Right atrium auricular region (tissue), 2 donors: ENCODE results near the gene MLKL. TPM values are rescaled to one million over a fixed set of nuclear protein-coding genes. Genes with fewer than 3 reads are reported as not detected.

Experiments used
- DNase-seq: peaks from one replicate; pipeline ENCODE4 v3.0.0-alpha.2; 2019; ENCODE audit warnings: low spot score
- H3K27ac ChIP-seq, 2 donors: fragments of 200-600 bp; sonication (generic); 1 replicate in 1 of 2; 2 replicates in 1 of 2; pipeline ENCODE4 v1.5.1; 2016 to 2019
- H3K27me3 ChIP-seq, 2 donors: fragments of 200-600 bp; sonication (generic); one replicate each; pipeline versions ENCODE4 v1.5.1 to v1.6.0; 2017 to 2019
- H3K36me3 ChIP-seq: fragments of 200-600 bp; sonication (generic); one replicate; pipeline ENCODE4 v1.5.1; 2016
- H3K4me1 ChIP-seq, 2 donors: fragments of 200-600 bp; sonication (generic); one replicate each; pipeline versions ENCODE4 v1.5.1 to v1.6.0; 2017 to 2019
- H3K4me3 ChIP-seq, 2 donors: fragments of 200-600 bp; sonication (generic); 1 replicate in 1 of 2; 2 replicates in 1 of 2; pipeline ENCODE4 v1.5.1; 2017 to 2019; ENCODE audit warnings: mild to moderate bottlenecking in 1 of 2, moderate library complexity in 1 of 2
- H3K9me3 ChIP-seq, 2 donors: fragments of 200-600 bp; sonication (generic); one replicate each; pipeline ENCODE4 v1.5.1; 2019
- total RNA-seq, 2 donors: library from RNA; depleted of rRNA; stranded (reverse); fragments of >200 nt; gene quantifications; one replicate each; pipeline ENCODE4 v1.1.0, GENCODE V29; 2016
- TF ChIP-seq, protein P1 (sequence below), 2 donors: fragments of 200-600 bp; sonication (generic); IDR thresholded peaks; one replicate each; pipeline ENCODE4 v1.5.1; 2019; ENCODE audit warnings: antibody characterized with exemption in 2 of 2

Gene MLKL
- total RNA-seq = 1 to 10 TPM; 4.3 to 6.2 TPM

DNA sequence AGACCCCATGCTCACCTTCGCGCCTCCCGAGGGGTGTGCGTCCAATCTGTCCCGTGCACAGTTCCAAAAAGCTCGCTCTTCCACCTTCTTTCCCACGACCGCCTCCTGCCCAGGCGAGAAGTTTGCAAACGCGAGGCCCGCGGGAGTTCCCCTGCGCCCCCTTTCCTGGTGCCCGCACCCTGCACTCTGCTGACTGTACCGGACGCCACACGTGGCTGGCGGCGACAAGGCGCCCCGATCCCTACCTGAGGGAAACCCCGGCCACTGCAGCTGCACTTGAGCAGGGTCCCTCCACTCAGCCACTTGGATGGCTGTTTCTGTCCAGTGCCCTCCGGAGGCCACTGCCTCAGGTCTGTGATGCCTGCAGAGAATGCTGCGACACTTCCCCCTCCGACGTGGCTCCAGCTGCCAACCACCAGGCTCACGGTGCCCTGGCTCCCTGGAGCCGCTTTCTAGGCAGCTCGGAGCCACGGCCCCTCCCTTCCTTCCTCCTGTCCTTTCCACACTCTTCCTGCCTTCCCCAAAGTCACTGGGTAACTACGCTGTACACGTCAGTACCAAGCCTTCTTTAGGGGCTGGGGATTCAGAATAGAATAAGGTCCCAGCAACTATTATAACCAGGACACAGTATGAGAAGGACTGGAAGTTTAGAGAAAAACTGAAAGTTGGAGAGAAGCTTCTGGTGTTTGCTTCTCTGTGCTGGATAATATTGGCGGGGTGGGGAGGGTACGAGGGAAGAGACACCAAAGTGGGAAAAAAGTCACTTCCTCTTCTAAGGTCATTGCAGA is at the start of gene MLKL:
Gene MLKL (minus strand): TSS at position 425 of the 788 bp plus-strand sequence. CDS start 5,105 bp downstream, outside the sequence.
- peak within 1 kb of the TSS; percentile 59 to 74 for H3K4me3 ChIP-seq
- H3K9me3 ChIP-seq = no peaks in the 10 kb centered on the region
- H3K27me3 ChIP-seq = no peaks in the 10 kb centered on the region
- TF ChIP-seq, protein P1, sequence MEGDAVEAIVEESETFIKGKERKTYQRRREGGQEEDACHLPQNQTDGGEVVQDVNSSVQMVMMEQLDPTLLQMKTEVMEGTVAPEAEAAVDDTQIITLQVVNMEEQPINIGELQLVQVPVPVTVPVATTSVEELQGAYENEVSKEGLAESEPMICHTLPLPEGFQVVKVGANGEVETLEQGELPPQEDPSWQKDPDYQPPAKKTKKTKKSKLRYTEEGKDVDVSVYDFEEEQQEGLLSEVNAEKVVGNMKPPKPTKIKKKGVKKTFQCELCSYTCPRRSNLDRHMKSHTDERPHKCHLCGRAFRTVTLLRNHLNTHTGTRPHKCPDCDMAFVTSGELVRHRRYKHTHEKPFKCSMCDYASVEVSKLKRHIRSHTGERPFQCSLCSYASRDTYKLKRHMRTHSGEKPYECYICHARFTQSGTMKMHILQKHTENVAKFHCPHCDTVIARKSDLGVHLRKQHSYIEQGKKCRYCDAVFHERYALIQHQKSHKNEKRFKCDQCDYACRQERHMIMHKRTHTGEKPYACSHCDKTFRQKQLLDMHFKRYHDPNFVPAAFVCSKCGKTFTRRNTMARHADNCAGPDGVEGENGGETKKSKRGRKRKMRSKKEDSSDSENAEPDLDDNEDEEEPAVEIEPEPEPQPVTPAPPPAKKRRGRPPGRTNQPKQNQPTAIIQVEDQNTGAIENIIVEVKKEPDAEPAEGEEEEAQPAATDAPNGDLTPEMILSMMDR (IDR thresholded peaks at IDR 0.05) = no peak
- peak; percentile 67 for DNase-seq
- peaks cover 0 to 6% of the 10 kb centered on the region in 2 donors for H3K4me1 ChIP-seq
- H3K27ac ChIP-seq = peak within 1 kb of the TSS; percentile 76 to 79
- H3K36me3 ChIP-seq = no peaks in the 10 kb centered on the region

DNA sequence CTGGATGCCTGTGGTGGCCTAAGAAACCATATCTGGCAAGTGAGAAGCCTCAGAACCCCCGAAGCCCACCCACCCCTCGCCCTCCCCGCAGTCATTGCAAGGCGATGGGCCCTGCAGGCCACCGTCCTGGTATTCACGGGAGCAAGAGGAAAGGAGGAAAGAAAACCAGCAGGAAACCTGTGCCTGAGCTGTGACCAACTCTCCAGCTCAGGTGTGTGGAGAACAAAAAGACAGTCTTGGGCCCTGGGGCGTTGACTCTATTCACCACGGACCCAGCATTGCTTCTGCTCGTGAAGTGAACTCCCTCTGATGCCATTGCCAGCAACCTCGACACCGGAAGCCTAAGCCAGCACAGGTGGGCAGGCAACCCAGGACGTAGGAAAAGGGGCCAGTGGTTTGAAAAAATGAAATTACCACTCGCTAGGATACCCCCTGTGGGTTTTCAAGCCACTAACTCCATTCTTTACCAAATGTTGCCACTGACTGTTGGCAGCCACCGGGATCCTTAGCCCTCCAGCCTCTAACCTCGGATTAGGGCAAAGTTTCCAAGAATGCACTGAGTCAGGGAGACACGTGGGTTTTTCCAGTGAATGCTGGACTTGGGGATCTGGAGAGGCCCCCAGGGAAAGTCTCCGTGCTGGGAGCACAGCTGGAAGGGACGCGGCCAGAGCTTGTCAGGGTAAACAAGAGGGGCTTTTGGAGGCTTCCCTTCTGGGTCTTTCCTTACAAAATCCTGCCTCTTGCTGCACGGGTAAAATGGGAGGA is 48.8 kb upstream of the MLKL start:
- no peaks in the 10 kb centered on the region for H3K36me3 ChIP-seq
- H3K4me1 ChIP-seq = no peaks in the 10 kb centered on the region
- no peaks in the 10 kb centered on the region for H3K9me3 ChIP-seq
- no peaks in the 10 kb centered on the region for H3K27me3 ChIP-seq
- no peak overlapping the region for H3K4me3 ChIP-seq
- no peak overlapping the region for H3K27ac ChIP-seq
- DNase-seq = no peak
- TF ChIP-seq, protein P1 (IDR thresholded peaks at IDR 0.05) = no peak

DNA sequence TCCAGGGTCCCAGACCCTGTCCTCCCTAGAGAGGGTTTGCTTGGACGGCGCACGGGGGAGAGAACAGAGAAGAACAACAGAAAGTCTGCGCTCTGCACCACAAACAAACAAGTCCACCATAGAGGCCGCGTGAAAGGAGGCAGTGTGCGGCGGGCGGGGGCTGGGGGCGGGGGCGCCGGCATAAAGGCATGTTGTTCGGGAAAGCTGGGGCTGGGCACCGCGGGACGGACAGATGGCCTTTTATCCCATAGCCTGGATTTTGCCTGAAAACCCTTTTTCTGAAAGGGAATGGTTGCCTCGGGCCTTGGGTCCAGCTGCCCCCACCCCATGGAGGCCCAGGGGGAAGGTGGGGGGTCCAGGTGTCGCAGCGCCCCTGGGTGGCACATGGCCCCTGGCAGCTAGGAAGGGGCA is 48.0 kb upstream of the MLKL start:
- TF ChIP-seq, protein P1 (IDR thresholded peaks at IDR 0.05) = no peak

DNA sequence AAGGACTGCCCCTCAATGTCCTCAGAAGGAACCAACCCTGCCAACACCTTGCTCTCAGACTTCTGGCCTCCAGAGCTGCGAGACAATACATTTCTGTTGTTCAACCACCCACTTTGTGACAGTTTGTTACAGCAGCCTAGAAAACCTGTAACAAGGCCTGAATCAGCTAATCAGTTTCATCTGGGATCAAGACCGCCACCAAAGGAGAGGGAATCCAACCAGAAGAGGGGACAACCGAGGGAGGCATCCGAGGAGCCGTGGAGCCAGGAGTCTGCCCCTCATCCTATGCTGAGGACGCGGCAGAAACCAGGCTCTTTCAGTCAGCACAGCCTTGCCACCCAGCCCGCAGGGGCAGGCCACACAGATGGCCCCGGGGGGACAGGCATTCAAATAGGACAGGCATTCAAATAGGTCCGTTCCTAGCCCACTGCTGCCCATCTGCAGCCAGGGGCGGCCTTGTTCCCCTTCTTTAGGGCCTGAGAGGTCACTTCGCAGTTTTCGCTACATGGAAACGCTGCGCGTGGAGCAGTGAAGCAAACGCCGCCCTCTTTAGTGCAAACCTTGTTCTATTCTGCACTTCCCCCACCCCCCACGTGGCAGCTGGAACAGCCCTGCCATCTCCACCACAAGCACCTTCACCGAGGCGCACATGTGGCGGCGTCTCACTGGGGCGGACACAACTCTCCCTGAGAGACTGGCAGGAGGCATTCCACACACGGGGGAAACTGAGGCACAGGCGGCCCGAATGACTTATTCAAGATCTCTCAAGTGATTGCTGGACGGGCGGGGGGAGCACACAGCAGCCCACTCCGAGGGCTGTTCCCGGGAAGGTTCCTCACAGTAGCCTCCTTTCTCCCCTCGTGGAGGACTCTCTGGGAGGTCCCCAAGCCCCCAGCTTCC is 47.3 kb upstream of the MLKL start:
- Histone ChIP-seq H3K27ac (no peak overlapping the region), H3K4me3 (no peak overlapping the region), H3K9me3 (no peaks in the 10 kb centered on the region), H3K27me3 (no peaks in the 10 kb centered on the region), H3K4me1 (no peaks in the 10 kb centered on the region), H3K36me3 (no peaks in the 10 kb centered on the region)
- TF ChIP-seq, protein P1 (IDR thresholded peaks at IDR 0.05) = no peak
- DNase-seq = no peak

More for the DNA sequence above, 48.0 kb upstream of the MLKL start:
- no peak for DNase-seq
- no peaks in the 10 kb centered on the region for H3K9me3 ChIP-seq
- H3K36me3 ChIP-seq = no peaks in the 10 kb centered on the region
- no peaks in the 10 kb centered on the region for H3K4me1 ChIP-seq
- no peak overlapping the region for H3K4me3 ChIP-seq
- no peaks in the 10 kb centered on the region for H3K27me3 ChIP-seq
- no peak overlapping the region for H3K27ac ChIP-seq

DNA sequence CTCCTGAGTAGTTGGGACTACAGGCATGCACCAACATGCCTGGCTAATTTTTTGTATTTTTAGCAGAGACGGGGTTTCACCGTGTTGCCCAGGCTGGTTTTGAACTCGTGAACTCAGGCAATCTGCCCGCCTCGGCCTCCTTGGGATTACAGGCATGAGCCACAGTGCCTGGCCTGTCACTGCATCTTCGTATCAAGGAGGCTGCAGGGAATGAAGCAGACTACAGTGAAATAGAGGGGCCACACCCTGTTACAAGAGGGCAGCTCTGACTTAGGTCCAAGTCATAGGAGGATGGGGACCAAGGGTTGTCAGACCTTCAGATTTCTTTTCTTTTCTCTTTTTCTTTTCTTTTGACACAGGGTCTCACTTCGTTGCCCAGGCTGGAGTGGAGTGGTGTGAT is 45.3 kb upstream of the MLKL start:
- H3K36me3 ChIP-seq = no peaks in the 10 kb centered on the region
- no peaks in the 10 kb centered on the region for H3K9me3 ChIP-seq
- H3K27me3 ChIP-seq = no peaks in the 10 kb centered on the region
- no peak overlapping the region for H3K27ac ChIP-seq
- TF ChIP-seq, protein P1 (IDR thresholded peaks at IDR 0.05) = no peak
- no peaks in the 10 kb centered on the region for H3K4me1 ChIP-seq
- no peak overlapping the region for H3K4me3 ChIP-seq
- no peak for DNase-seq
